PC-9 (cell line): Measurements from ENCODE around the gene PRKG1. TPM values are rescaled to one million over a fixed set of nuclear protein-coding genes. Genes with fewer than 3 reads are reported as not detected.

Experiments
- BruUV-seq: library from RNA; stranded (reverse); fragments of 400-500 nt; replicated peaks from 2 replicates; lab custom pipeline; 2021; lab: Mats Ljungman, UMichigan
- CTCF ChIA-PET: fragments of 300-600 bp; sonication (Branson Sonifier 250); formaldehyde crosslinking; loops from one replicate; lab custom pipeline; 2022; ENCODE audit warnings: antibody characterized with exemption; lab: Charles Lee
- POLR2A ChIA-PET: fragments of 300-600 bp; sonication (Branson Sonifier 250); formaldehyde crosslinking; loops from one replicate; lab custom pipeline; 2022; ENCODE audit warnings: antibody characterized with exemption; ENCODE audit not compliant: unreplicated experiment; lab: Charles Lee
- DNase-seq, 2 experiments: peaks; one replicate each; pipeline versions ENCODE4 v3.0.0 to v3.0.0-alpha.2; 2015 to 2022; ENCODE audit warnings: mixed read lengths in 1 of 2
- H2AFZ ChIP-seq: fragments of 200-600 bp; sonication (generic); 2 replicates; pipeline ENCODE4 v1.8.1; 2017; ENCODE audit warnings: antibody characterized with exemption
- H3F3A ChIP-seq: fragments of 200-600 bp; sonication (generic); 2 replicates; pipeline ENCODE4 v1.8.1; 2017; ENCODE audit warnings: antibody characterized with exemption, mild to moderate bottlenecking, low read depth; ENCODE audit not compliant: insufficient read depth
- H3K27ac ChIP-seq: fragments of 200-600 bp; sonication (generic); 2 replicates; pipeline ENCODE4 v1.6.1; 2016; ENCODE audit warnings: mixed run types
- H3K27me3 ChIP-seq: fragments of 200-600 bp; sonication (generic); 2 replicates; pipeline ENCODE4 v1.6.1; 2016; ENCODE audit warnings: low read depth, mixed run types; ENCODE audit not compliant: insufficient read depth
- H3K36me3 ChIP-seq: fragments of 200-600 bp; sonication (generic); 2 replicates; pipeline ENCODE4 v1.6.1; 2016; ENCODE audit warnings: low read depth, mixed run types
- H3K4me1 ChIP-seq: fragments of 200-600 bp; sonication (generic); replicated peaks from 2 replicates; pipeline ENCODE4 v1.6.1; 2016; ENCODE audit warnings: mixed run types; ENCODE audit not compliant: insufficient read depth
- H3K4me2 ChIP-seq: fragments of 200-600 bp; sonication (generic); 2 replicates; pipeline ENCODE4 v1.6.1; 2017; ENCODE audit warnings: mixed run types
- H3K4me3 ChIP-seq: fragments of 200-600 bp; sonication (generic); 2 replicates; pipeline ENCODE4 v1.6.1; 2016; ENCODE audit warnings: mixed run types
- H3K79me2 ChIP-seq: fragments of 200-600 bp; sonication (generic); 2 replicates; pipeline ENCODE4 v1.6.1; 2017; ENCODE audit warnings: low read depth, mixed run types
- H3K9me2 ChIP-seq: fragments of 200-600 bp; sonication (generic); 2 replicates; pipeline ENCODE4 v1.8.1; 2017; ENCODE audit warnings: mild to moderate bottlenecking; ENCODE audit not compliant: insufficient read depth
- H3K9me3 ChIP-seq: fragments of 200-600 bp; sonication (generic); 2 replicates; pipeline ENCODE4 v1.8.1; 2016; ENCODE audit warnings: low read depth; ENCODE audit not compliant: insufficient read depth
- H4K20me1 ChIP-seq: fragments of 200-600 bp; sonication (generic); 2 replicates; pipeline ENCODE4 v1.8.1; 2017; ENCODE audit not compliant: insufficient read depth
- CTCF ChIP-seq: fragments of 200-600 bp; sonication (generic); conservative IDR thresholded peaks from 2 replicates; pipeline ENCODE4 v1.6.1; 2017; ENCODE audit warnings: mixed run types, antibody characterized with exemption, mild to moderate bottlenecking, moderate library complexity
- EZH2 ChIP-seq: fragments of 200-600 bp; sonication (generic); IDR thresholded peaks from 2 replicates; pipeline ENCODE4 v1.8.0; 2017; ENCODE audit warnings: antibody characterized with exemption, low read depth
- intact Hi-C: fragments of 100-400 bp; cut with micrococcal nuclease; formaldehyde crosslinking; loops from one replicate; pipeline ENCODE4 v1.10.0; 2022; ENCODE audit not compliant: unreplicated experiment
- total RNA-seq: library from RNA; stranded (reverse); gene quantifications from 2 replicates; pipeline ENCODE4 v1.2.3, GENCODE V29; 2021

Gene PRKG1
- total RNA-seq, 1 experiment from 2014 or later = 0.70 TPM

- Histone ChIP-seq H4K20me1 (no peaks in the 10 kb centered on the region), H2AFZ (no peak overlapping the region), H3K9me2 (no peaks in the 10 kb centered on the region), H3F3A (no peaks in the 10 kb centered on the region), H3K4me2 (no peak overlapping the region), H3K9me3 (no peaks in the 10 kb centered on the region), H3K27ac (no peak overlapping the region), H3K36me3 (no peaks in the 10 kb centered on the region), H3K79me2 (no peaks in the 10 kb centered on the region), H3K4me3 (no peak overlapping the region), H3K27me3 (no peaks in the 10 kb centered on the region), H3K4me1 (no peaks in the 10 kb centered on the region)
- DNase-seq = no peak
- ChIA-PET POLR2A (no interaction called here), CTCF (no interaction called here)
- intact Hi-C loops = no loop called here
- no peak for TF ChIP-seq EZH2
- no peak for TF ChIP-seq CTCF
- no TSS peak for BruUV-seq
Observed at GRCh38 chr10:52066383-52066782, 992.1 kb downstream of the PRKG1 start.

DNA sequence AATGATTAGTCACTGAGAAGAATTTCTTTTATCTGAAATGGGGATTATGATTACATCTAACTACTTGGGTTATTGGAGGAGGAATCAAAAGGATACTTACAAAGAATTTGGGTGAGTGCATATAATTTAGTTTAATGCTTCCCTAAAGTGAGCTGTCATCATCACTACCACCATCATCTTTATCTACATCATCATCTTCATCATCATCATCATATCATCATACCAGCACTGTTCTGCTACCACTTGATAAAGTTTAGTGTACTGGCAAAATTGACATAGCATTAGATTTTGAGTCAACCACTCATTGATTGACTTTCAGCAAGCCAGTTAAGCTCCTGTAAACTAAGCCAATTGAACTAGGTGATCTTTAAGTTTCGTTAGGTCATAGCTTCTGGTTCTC, 994.2 kb downstream of the PRKG1 start:
- no TSS peak for BruUV-seq

GRCh38 chr10:52071814-52072213, 997.5 kb downstream of the PRKG1 start:
- no TSS peak for BruUV-seq
- intact Hi-C loops = no loop called here

More for the DNA sequence above, 994.2 kb downstream of the PRKG1 start:
- Histone ChIP-seq H3F3A (no peaks in the 10 kb centered on the region), H4K20me1 (no peaks in the 10 kb centered on the region), H3K36me3 (no peaks in the 10 kb centered on the region), H3K4me1 (no peaks in the 10 kb centered on the region), H3K27me3 (no peaks in the 10 kb centered on the region), H3K4me2 (no peak overlapping the region), H3K9me2 (no peaks in the 10 kb centered on the region), H3K4me3 (no peak overlapping the region), H3K79me2 (no peaks in the 10 kb centered on the region), H3K27ac (no peak overlapping the region), H2AFZ (no peak overlapping the region), H3K9me3 (no peaks in the 10 kb centered on the region)
- no peak for DNase-seq
- ChIA-PET CTCF (no interaction called here), POLR2A (no interaction called here)
- TF ChIP-seq EZH2 = no peak
- TF ChIP-seq CTCF = no peak
- intact Hi-C loops = no loop called here

More at GRCh38 chr10:52071814-52072213, 997.5 kb downstream of the PRKG1 start:
- H3K4me2 ChIP-seq = no peak overlapping the region
- no peaks in the 10 kb centered on the region for H3K9me2 ChIP-seq
- H3K27me3 ChIP-seq = no peaks in the 10 kb centered on the region
- no peaks in the 10 kb centered on the region for H3K36me3 ChIP-seq
- ChIA-PET CTCF (no interaction called here), POLR2A (no interaction called here)
- no peaks in the 10 kb centered on the region for H3K4me1 ChIP-seq
- no peak for DNase-seq
- H3F3A ChIP-seq = no peaks in the 10 kb centered on the region
- H3K9me3 ChIP-seq = no peaks in the 10 kb centered on the region
- H2AFZ ChIP-seq = no peak overlapping the region
- H3K27ac ChIP-seq = no peak overlapping the region
- H4K20me1 ChIP-seq = no peaks in the 10 kb centered on the region
- H3K79me2 ChIP-seq = no peaks in the 10 kb centered on the region
- no peak for TF ChIP-seq CTCF
- no peak for TF ChIP-seq EZH2
- H3K4me3 ChIP-seq = no peak overlapping the region
